HL-60 (cell line): Measurements from ENCODE around the gene CSRP3.

Experiments used
- CTCF ChIP-seq: IDR thresholded peaks from one replicate; pipeline ENCODE4 v1.5.1; 2011; ENCODE audit warnings: low read length, control low read depth, inconsistent platforms; ENCODE audit not compliant: insufficient read depth
- GABPA ChIP-seq: IDR thresholded peaks from 2 replicates; pipeline ENCODE4 v1.6.1; 2012; ENCODE audit warnings: low read depth
- POLR2AphosphoS5 ChIP-seq: IDR thresholded peaks from 2 replicates; pipeline ENCODE4 v1.6.1; 2012; ENCODE audit warnings: low read depth
- REST ChIP-seq: IDR thresholded peaks from 2 replicates; pipeline ENCODE4 v1.6.1; 2012; ENCODE audit warnings: low read depth; ENCODE audit not compliant: insufficient replicate concordance
- SPI1 ChIP-seq: IDR thresholded peaks from 2 replicates; pipeline ENCODE4 v1.6.1; 2012; ENCODE audit warnings: low read depth, mild to moderate bottlenecking, borderline replicate concordance

GRCh38 chr11:19187833-19188258 lies 13.9 kb downstream of the CSRP3 start:
- no peak for TF ChIP-seq CTCF
- TF ChIP-seq POLR2AphosphoS5: no peak
- TF ChIP-seq GABPA: no peak
- no peak for TF ChIP-seq REST
- TF ChIP-seq SPI1: no peak
